ENCODE results near the gene HECW1.
"Not testable (repeated sequence)": the region's sequence is repeated elsewhere in the genome, so short reads cannot be mapped to it uniquely, and the experiment has no call there.

Gene HECW1

DNA sequence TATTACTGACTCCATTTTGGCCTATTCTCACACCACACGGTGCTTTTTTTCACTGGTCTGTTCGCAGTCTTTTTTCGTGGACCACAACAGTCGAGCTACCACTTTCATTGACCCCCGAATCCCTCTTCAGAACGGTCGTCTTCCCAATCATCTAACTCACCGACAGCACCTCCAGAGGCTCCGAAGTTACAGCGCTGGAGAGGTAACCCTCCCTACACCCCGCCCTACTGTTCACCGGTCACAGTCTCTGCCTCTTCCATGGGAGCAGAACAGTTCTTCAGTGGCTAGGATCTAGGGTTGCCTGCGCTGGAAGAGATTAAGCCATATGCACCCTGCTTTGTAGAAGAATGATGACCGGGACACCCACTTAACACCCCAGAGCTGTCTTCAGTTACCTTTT lies 367.1 kb downstream of the HECW1 start:
- DNase-seq: no peak

DNA sequence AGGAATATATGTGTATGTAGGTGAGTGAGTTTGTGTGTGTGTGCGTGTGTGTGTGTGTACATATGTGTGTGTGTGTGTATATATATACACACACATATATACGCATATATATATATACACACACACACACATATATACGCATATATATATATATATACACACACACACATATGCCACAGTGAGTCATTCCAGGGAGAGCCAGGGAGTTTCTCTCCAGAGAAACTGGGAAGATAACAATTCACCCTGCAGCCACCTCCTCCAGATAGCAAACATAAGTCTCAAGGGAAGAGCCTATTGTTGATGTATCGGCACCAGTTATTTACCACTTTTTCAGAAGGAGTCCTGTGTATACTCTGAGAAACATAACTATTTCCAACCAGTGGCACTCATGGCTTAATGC lies 368.1 kb downstream of the HECW1 start:
- no peak for DNase-seq

DNA sequence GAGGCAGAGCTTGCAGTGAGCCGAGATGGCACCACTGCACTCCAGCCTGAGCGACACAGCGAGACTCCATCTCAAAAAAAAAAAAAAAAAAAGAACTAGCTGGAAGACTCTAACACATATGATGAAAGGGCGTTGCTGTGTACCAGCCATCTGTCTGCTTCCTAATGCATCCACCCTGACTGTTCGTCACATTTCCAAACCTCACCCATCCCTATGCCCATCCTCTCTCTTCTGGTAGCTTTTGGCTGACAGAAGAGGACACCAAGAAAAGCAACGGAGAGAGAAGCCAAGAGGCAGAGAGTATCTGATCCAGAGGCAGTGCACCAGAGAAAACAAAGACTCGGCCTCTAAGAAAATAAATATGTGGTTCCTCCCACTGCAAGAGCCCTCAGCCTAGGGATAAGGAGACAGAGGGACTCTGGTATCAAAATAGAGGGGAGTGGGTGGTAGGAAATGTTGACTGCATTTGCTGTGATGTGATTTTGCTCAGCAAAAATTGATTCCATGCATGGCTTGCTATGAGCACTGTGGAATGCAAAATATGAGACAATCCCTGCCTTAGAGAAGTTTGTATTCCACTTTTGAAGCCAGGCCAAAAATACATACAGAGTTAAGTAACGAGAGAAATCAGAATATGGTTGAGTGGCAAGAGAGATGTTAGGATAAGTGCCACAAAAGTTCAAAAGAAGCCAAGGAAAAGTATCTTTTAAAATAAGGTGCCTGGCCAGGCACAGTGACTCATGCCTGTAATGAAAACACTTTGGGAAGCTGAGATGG lies 369.6 kb downstream of the HECW1 start:
- DNase-seq: no peak

DNA sequence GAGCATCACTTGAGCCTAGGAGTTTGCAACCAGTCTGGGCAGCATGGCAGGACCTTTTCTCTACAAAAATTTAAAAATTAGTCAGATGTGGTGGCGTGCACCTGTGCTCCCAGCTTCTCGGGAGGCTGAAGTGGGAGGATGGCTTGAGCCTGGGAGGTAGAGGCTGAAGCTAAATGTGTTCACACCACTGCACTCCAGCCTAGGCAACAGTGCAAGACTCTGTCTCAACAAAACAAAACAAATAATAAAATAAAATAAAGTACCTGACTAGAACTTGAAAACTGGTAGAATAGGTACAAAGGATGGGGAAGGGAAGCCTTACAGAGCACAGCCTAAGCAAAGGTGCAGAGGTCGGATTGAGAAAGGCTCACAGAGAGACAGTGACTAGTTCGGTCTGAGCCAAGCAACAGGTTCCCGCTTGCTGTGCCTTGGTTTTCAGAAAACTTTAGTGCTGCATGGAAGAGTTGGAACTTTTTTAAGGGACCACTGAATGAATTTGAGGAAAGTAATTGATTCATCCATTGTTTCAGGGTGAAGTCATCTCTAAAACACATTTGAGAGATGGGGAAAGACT lies 370.3 kb downstream of the HECW1 start:
- no peak for DNase-seq

DNA sequence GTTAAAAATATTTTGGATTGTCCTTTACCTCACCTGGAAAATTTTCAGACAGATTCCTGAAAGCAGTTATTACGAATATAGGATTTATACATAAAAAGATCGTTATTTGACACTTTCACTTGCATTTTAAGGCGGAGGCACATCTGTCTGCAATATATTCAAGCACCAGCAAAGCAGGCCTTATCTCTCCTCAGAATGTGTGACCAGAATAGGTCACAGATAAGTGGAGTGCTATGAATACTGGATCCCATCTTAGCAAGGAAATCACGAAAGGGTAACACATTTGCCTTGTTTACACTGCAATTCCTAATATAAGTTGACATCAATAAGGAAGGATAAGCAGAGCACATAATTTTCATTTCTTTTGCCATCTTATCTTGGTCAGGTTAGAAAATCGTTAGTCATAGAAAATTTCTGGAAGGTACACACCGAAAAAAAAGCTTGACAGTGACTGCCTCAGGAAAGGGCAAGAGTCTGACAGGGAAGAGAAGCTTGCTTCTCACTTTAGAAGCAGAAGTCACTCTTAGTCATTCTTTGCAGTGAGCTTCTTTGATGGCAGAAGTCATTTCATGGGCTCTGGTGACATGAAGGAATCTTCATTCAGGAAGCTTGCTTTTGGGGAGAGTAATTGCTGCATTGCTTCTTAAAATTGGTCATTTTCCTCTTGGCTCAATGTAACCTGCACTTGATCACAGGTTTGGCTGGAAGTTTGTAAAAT lies 372.4 kb downstream of the HECW1 start:
- DNase-seq: no peak

DNA sequence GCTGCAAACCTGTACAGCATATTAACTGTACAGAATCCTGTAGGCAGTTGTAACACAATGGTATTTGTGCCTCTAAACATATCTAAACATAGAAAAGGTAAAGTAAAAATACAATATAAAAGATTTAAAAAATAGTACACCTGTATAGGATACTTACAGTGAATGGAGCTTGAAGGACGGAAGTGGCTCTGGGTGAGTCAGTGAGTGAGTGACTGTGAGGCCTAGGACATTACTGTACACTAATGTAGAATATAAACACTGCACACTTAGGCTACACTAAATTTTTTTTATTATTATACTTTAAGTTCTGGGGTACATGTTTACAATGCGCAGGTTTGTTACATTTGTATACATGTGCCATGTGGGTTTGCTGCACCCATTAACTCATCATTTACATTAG lies 373.1 kb downstream of the HECW1 start:
- DNase-seq: no peak

DNA sequence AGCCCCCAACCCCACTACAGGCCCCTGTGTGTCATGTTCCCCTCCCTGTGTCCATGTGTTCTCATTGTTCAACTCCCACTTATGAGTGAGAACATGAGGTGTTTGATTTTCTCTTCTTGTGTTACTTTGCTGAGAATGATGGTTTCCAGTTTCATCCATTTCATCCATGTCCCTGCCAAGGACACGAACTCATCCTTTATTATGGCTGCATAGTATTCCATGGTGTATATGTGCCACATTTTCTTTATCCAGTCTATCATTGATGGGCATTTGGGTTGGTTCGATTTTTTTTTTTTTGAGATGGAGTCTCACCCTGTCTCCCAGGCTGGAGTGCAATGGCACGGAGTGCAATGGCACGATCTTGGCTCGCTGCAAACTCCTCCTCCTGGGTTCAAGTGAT lies 373.6 kb downstream of the HECW1 start:
- not testable (repeated sequence) for DNase-seq

DNA sequence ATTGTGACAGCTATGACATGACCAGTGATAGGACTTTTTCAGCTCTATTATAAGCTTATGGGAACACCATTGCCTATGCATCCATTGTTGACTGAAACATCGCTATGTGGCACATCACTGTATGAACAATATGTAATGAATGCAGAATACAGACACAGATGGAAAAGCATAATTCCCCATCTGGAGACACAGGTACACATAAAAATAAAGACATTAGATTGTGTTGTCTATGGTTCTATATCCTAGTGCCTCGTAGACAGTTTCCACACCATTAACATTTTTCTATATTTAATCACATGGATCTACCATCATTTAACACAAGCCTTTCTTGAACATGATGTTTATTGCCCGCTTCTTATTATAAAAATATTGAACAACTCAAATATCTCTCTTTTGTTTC lies 374.2 kb downstream of the HECW1 start:
- no peak for DNase-seq

DNA sequence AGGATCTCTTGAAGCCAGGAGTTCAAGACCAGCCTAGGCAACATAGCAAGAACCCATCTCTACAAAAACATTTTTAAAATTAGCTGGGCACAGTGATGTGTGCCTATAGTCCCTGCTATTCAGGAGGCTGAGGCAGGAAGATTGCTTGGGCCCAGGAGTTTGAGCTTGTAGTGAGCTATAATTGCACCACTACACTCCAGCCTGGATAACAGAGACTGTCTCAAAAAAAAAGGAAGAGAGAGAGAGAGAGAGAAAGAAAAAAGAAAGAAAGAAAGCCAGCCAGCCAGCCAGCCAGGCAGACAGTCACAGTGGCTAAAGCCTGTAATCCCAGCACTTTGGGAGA lies 375.3 kb downstream of the HECW1 start:
- DNase-seq: no peak

DNA sequence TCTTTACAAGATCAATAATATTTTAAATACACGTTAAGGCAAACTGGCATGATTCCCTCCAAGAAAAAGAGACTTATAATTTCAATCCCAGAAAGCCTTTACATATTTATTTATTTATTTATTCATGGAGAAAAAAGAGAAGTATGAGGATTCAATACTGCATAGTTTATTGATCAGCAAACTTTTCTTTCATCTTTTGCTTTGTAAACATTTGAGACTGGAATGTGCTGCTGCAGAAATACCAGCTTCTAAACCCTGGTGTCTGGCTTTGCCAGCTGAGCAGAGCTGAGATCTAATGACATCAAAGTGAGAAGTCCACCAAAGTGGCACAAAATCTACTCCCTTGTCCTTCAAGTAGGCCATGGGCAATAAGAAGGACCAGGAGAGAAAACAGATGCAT lies 376.8 kb downstream of the HECW1 start:
- DNase-seq: no peak

DNA sequence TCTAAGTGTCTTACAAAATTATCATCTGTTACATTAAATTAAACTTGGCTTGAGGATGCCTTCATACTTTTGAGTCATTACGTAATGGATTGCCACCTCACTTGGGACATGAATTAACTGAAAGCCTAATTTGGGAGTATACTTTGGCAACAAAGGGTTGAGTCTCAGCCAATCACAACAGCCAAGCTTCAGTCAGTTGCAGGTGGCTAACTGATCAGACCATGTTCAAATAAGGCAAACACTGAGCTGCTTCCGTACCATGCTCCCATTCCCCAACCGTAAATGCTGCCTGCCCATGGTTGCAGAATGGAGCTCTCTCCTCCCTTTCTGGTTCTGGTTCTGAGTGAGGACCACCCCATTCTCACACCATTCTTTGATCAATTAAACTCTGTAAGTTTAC lies 377.6 kb downstream of the HECW1 start:
- DNase-seq: no peak

DNA sequence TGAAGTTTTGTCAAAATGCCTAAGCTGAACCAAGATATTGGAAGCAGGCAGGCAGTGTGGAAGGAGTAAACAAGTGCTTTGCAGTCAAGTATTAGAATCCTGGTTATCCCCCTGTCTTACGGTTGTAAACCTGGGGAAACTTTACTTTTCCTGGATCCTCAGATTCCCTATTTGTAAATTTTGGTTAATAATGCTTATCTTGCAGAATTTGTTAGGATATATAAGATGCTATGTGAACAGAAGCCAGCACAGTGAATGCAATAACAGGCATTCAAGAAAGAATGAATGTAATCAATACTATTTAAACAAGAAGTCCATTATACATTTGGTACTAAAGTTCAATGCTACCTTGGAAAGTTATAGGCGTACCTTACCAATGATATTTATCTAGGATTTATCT lies 378.7 kb downstream of the HECW1 start:
- DNase-seq: no peak

DNA sequence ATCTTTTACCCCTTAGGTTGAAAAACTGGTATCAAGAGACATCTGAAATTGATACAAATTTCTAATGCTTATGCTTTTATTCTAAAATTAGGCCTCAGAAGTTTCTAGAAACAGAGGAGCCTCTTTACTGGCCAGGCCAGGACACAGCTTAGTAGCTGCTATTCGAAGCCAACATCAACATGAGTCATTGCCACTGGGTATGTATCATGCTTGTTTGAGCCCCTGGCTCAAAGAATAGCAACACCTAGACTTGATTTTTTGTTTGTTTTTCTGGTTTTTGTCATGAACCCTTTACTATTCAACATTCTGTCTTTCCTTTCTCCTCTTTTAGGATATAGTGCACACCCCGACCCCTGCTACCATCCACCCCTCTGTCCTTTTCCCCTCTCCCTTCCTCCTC lies 379.5 kb downstream of the HECW1 start:
- no peak for DNase-seq

DNA sequence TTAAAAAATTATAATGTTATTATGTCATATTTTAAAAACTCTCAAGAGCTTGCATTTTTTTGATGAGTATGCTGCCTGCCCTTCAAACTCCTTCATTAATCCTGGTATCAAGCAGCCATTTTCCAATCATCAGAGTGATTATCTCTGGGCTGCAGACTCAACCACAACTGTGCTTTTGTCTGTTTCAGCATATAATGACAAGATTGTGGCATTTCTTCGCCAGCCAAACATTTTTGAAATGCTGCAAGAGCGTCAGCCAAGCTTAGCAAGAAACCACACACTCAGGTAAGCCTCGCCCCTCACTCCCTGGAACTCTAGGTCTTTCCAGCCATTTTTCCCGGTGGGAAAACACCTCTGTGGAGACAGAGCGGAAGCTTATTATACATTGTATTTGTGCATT lies 380.4 kb downstream of the HECW1 start:
- no peak for DNase-seq

DNA sequence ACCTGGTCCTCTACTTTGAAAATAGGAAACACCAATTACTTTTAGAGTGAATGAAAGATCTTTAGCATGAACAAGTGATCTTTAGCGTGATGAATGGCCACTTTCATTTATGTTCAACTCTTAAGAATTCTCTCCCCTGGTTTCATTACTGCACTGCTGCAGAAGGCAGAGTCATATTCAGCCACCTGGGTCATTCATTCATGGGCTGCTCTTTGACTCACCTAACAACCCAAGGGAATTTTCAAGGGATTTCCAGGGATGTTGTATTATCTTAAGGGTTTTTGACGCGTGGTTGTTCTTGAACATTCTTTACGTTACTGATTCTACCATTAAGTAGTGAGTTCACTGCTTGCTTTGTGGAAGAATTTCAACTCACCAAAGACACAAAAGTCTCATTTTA lies 383.1 kb downstream of the HECW1 start:
- no peak for DNase-seq

DNA sequence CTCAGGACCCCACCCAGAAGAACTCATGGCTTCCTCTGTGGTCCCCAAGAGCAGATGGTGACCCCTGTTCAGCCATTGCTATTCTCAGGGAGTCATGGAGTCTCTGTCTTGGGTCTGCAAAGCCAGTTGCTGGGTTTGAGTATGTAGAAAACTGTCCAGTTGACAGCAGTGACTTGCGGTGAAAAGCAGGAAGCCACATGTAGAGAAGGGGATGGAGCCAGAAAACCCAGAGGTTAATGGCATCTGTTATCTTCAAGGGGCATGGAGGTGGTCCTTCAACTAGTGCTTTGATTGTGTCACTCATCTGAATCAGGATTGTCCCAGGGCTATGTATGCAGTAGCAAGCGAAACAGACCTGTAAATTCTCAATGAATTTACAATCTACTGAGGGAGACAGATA lies 384.1 kb downstream of the HECW1 start:
- no peak for DNase-seq

DNA sequence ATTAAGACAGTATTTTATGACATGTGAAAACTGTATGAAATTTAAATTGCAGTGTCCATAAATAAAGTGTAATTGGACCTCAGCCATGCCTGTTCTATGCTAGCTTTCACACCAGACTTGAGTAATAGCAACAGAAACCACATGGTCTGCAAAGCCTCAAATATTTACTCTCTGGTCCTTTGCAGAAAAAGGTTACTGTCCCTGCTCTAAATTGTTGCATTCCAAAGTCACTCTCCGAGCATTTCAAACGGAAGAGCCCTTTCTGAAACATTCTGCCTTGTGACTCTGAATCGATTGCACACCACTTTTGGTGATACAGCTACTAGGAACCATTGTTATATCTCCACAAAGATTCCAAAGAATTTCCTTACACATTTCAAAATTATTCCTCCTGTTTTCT lies 389.4 kb downstream of the HECW1 start:
- no peak for DNase-seq

DNA sequence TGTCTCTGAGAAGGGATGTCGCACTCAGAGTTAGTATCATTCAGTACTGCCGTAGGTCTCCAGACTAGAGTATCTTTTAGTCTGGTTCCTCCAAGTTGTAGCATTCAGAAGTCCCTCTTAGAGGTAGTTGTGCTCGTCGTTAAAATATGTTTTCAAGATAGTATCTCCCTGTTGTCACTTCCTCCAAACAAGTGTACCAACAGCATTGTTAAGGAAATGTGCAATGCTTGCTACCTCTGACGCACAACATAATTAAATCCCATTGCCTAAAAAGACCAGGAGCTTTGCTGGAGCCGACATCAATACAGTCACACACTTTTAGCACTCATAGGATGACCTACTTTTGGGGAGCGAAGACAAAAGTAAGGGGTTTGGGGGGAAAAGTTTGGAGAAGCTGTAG lies 390.5 kb downstream of the HECW1 start:
- no peak for DNase-seq

DNA sequence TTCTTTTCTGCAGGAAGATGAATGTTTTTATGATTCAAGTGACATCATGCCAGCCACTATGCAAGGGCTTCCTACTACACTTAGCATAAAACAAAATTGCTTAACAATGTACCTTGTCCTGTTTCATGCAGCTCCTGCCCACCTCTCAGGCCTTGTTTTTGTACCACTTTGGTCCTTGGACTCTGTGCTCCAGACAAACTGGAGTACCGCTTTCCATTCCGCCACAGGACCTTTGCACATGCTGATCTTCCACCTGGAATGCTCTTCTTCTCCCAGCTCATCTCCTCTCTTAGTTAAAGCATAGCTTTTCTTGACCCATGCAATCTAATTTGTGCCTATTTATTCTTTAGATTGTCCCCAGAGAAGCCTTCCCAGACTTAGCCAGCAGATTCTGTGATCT lies 393.0 kb downstream of the HECW1 start:
- no peak for DNase-seq

DNA sequence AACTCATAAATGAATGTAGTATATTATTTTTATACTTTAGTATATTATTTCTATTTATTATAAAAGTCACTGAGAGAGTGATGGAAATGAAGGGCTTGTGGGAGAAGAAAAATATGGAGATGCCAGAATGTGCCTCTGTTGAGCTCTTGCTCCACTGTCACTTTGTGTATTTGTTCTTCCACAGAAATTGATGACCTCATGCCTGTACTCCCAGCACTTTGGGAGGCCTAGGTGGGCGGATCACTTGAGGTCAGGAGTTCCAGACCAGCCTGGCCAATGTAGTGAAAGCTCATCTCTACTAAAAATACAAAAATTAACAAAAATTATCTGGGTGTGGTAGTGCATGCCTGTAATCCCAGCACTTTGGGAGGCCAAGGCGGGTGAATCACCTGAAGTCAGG lies 394.0 kb downstream of the HECW1 start:
- DNase-seq: no peak

DNA sequence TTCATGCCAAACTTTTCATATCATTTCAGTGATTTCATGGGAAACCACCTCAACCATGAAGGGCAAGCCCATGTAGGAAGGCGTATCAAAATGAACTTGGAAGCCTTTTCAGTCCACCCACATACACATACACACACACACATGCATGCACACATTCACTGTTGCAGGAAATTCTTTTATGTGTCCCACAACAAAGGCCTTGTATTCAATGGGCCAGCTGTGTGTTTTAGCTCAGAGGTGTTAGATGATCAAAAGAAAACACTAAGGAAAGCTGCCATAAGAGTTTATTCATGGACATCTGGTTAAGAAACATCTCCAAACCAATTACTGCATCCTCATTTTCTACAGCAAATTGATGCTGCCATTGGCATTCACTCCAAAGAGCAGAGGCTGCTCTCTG lies 396.0 kb downstream of the HECW1 start:
- no peak for DNase-seq

DNA sequence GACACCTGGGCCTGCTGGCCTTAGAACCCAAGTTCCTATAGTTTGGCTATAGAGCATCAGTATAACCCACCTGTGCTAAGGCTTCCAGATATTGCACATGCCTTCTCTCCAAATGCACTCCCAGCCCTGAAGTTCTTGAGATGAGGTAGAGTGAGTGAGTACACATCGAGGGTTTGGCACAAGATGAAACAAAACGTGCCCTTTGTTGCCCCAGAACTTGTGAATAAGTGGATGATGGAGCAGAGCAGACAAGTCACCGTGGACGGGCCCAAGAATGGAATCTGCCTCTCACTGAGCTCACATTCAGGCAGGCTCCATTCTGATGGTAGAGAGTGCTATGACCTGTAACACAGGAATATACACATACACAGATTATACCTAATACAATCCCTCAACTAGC lies 397.5 kb downstream of the HECW1 start:
- no peak for DNase-seq

DNA sequence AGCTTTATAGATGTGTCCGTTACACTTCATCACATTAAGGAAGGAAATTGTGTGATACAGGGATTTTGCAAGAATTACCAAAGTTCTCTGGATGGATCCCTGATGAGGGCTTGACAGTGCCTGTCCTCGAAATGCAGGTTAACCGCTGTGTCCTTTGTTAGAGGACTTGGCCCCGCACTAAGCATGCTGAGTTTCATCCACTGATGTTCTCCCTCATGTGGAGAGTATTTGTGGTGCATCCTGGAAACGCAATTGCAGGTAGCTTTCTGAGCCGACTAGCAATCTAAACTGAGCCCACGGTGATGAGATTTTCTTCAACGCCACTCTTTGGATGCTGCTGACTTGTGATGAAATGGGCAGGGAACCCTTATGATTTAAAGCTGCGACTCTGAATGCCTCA lies 398.6 kb downstream of the HECW1 start:
- no peak for DNase-seq

DNA sequence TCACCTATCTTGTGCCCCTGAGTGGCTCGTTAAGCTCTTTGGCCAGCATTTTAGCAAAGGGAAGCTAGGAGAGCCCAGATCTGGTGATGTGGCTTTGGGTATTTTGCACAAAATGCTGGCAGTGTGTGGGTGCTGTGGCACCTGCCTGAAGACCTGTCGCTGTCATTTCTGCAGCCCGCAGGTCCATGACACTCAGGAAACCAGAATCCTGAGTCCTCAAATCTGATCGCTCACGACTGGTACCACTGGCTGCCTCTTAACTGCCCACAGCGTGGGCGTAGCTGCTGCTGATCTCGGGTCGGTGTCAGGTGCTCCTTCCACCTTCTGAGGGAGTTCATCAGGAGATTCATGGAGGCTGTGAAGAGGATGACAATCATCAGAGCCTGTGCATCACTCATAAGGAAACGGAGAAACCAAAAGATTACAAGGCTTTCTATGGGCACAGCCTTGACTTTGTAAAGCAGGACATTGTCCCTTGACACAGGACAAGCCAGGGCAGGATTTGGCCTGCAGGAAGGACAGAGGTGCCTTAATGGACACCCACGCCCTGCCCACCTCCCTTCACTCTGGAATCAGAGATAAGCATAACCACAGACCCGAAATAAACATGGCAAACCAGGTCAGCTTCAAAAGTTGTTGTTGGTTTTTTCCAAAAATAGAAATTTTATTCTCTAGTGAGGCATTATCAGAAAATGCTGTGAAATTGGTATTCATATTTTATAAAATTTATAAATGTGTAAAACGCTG lies 399.5 kb downstream of the HECW1 start:
- no peak for DNase-seq
